Activated CD4-positive, alpha-beta memory T cell treated with anti-CD3 and anti-CD28 coated beads, Interleukin-2, amount 10 ng/mL, durations not matched to agents 7 days and 5 days (primary cell): ENCODE results near the gene SLC6A6. TPM values are rescaled to one million over a fixed set of nuclear protein-coding genes. Genes with fewer than 3 reads are reported as not detected.

ENCODE experiments used
- CTCF ChIA-PET: fragments of 350-600 bp; sonication (Branson Sonifier 250); formaldehyde crosslinking; loops from one replicate; lab custom pipeline; 2021; ENCODE audit warnings: antibody characterized with exemption, inconsistent platforms; lab: Charles Lee
- POLR2A ChIA-PET: fragments of 350-600 bp; sonication (Branson Sonifier 250); formaldehyde crosslinking; loops from one replicate; lab custom pipeline; 2021; ENCODE audit warnings: antibody characterized with exemption; lab: Charles Lee
- DNase-seq: peaks from one replicate; pipeline ENCODE4 v3.0.0-alpha.2; 2020
- H3K27ac Mint-ChIP-seq: one replicate; pipeline ENCODE4 v1.8.0; 2021; ENCODE audit warnings: mild to moderate bottlenecking, mixed read lengths
- H3K27me3 Mint-ChIP-seq: one replicate; pipeline ENCODE4 v1.8.0; 2021; ENCODE audit warnings: mixed read lengths
- H3K36me3 Mint-ChIP-seq: one replicate; pipeline ENCODE4 v1.8.0; 2021; ENCODE audit warnings: low read depth, mixed read lengths
- H3K4me1 Mint-ChIP-seq: one replicate; pipeline ENCODE4 v1.8.0; 2021; ENCODE audit warnings: mixed read lengths
- H3K4me3 Mint-ChIP-seq: one replicate; pipeline ENCODE4 v1.8.0; 2021; ENCODE audit warnings: mild to moderate bottlenecking, mixed read lengths
- H3K9me3 Mint-ChIP-seq: one replicate; pipeline ENCODE4 v1.8.0; 2021; ENCODE audit warnings: mixed read lengths
- total RNA-seq, 2 experiments: library from RNA; stranded (reverse); gene quantifications; one replicate each; pipeline ENCODE4 v1.2.3, GENCODE V29; 2021

The SLC6A6 gene
- total RNA-seq, 2 experiments from 2014 or later = 59.0 to 61.5 TPM

- Mint-ChIP-seq H3K27me3 (no peaks in the 10 kb centered on the region), H3K27ac (no peak overlapping the region), H3K9me3 (no peaks in the 10 kb centered on the region), H3K4me1 (peaks cover 18% of the 10 kb centered on the region), H3K4me3 (no peak overlapping the region), H3K36me3 (peaks cover 30% of the 10 kb centered on the region)
- POLR2A ChIA-PET = interaction anchor here (0.9 to 2.1 kb wide), 4 partner anchors 10 to 17 kb away, joined by 4 to 6 read pairs (median 4); partner anchors contain the start of gene SLC6A6
- CTCF ChIA-PET = no interaction called here
- DNase-seq = no peak
These were observed 12.5 kb downstream of the SLC6A6 start for GRCh38 chr3:14414846-14415464.

- peaks cover 13% of the 10 kb centered on the region for H3K4me1 Mint-ChIP-seq
- H3K27me3 Mint-ChIP-seq = no peaks in the 10 kb centered on the region
- ChIA-PET POLR2A (interaction anchor here (0.9 to 2.1 kb wide), 4 partner anchors 9 to 16 kb away, joined by 4 to 6 read pairs (median 4); partner anchors contain the start of gene SLC6A6), CTCF (no interaction called here)
- H3K9me3 Mint-ChIP-seq = no peaks in the 10 kb centered on the region
- no peak for DNase-seq
- peak overlapping the region; percentile 53 for H3K27ac Mint-ChIP-seq
- peaks cover 27% of the 10 kb centered on the region for H3K36me3 Mint-ChIP-seq
- no peak overlapping the region for H3K4me3 Mint-ChIP-seq
These were observed 13.1 kb downstream of the SLC6A6 start for GRCh38 chr3:14415501-14415900.

GRCh38 chr3:14416453-14416852, 14.0 kb downstream of the SLC6A6 start:
- Mint-ChIP-seq H3K4me3 (no peak overlapping the region), H3K9me3 (no peaks in the 10 kb centered on the region), H3K4me1 (peaks cover 6% of the 10 kb centered on the region), H3K27me3 (no peaks in the 10 kb centered on the region), H3K27ac (no peak overlapping the region), H3K36me3 (peaks cover 19% of the 10 kb centered on the region)
- ChIA-PET POLR2A (interaction anchor here (1.5 to 2.1 kb wide), 2 partner anchors 8 to 11 kb away, joined by 4 to 6 read pairs; no protein-coding TSS in a partner anchor), CTCF (no interaction called here)
- DNase-seq = no peak

GRCh38 chr3:14418296-14419250, 16.2 kb downstream of the SLC6A6 start:
- CTCF ChIA-PET = no interaction called here
- peaks cover 14% of the 10 kb centered on the region for H3K4me1 Mint-ChIP-seq
- DNase-seq = no peak
- no peaks in the 10 kb centered on the region for H3K9me3 Mint-ChIP-seq
- H3K36me3 Mint-ChIP-seq = peaks cover 19% of the 10 kb centered on the region
- H3K27me3 Mint-ChIP-seq = no peaks in the 10 kb centered on the region
- POLR2A ChIA-PET = no interaction called here
- no peak overlapping the region for H3K27ac Mint-ChIP-seq
- H3K4me3 Mint-ChIP-seq = no peak overlapping the region

- Mint-ChIP-seq H3K9me3 (no peaks in the 10 kb centered on the region), H3K36me3 (peaks cover 16% of the 10 kb centered on the region), H3K27me3 (no peaks in the 10 kb centered on the region), H3K27ac (peak overlapping the region; percentile 26), H3K4me3 (no peak overlapping the region), H3K4me1 (peaks cover 48% of the 10 kb centered on the region)
- DNase-seq = no peak
- CTCF ChIA-PET = no interaction called here
- POLR2A ChIA-PET = interaction anchor here (0.6 to 3.5 kb wide), 3 partner anchors 9 to 12 kb away, joined by 3 to 25 read pairs (median 3); no protein-coding TSS in a partner anchor
These were observed 19.9 kb downstream of the SLC6A6 start for GRCh38 chr3:14422016-14422963.

- peaks cover 58% of the 10 kb centered on the region for H3K4me1 Mint-ChIP-seq
- peak overlapping the region; percentile 76 for H3K27ac Mint-ChIP-seq
- POLR2A ChIA-PET = interaction anchor here (1.2 to 4.9 kb wide), 5 partner anchors 8 to 23 kb away, joined by 3 to 30 read pairs (median 25); partner anchors contain the start of gene SLC6A6
- no peaks in the 10 kb centered on the region for H3K27me3 Mint-ChIP-seq
- no peak for DNase-seq
- H3K9me3 Mint-ChIP-seq = no peaks in the 10 kb centered on the region
- no peak overlapping the region for H3K4me3 Mint-ChIP-seq
- CTCF ChIA-PET = interaction anchor here (6.4 kb wide), 1 partner anchor 21 kb away, joined by 46 read pairs; the partner anchor contains the start of gene SLC6A6
- peaks cover 12% of the 10 kb centered on the region for H3K36me3 Mint-ChIP-seq
These were observed 20.9 kb downstream of the SLC6A6 start for GRCh38 chr3:14423197-14423743.

DNA sequence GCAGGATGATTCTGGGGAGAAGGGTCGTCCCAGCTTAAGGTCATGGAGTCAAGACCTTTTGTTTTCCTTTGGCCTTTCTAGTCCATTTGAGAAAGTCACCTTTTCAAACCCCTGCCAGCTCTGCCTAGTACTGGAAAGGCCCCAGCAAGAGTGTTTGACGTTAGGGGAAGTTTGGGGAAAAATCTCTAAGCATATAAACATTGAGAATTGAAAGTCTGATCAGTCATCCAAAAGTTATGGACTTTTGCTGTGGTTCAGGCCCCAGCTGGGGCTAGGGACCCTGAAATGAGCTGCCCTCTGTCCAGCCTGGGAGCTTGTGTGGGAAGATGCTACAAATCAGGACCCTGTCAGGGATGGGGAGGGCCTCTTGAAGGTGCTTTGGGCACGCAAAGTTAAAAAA, 21.6 kb downstream of the SLC6A6 start:
- POLR2A ChIA-PET = interaction anchor here (1.2 to 4.9 kb wide), 6 partner anchors 10 to 22 kb away, joined by 3 to 30 read pairs (median 8); partner anchors contain the start of gene SLC6A6
- H3K27me3 Mint-ChIP-seq = no peaks in the 10 kb centered on the region
- H3K9me3 Mint-ChIP-seq = no peaks in the 10 kb centered on the region
- H3K4me3 Mint-ChIP-seq = no peak overlapping the region
- peaks cover 9% of the 10 kb centered on the region for H3K36me3 Mint-ChIP-seq
- peaks cover 65% of the 10 kb centered on the region for H3K4me1 Mint-ChIP-seq
- H3K27ac Mint-ChIP-seq = peak overlapping the region; percentile 76
- no peak for DNase-seq
- CTCF ChIA-PET = interaction anchor here (0.7 to 6.4 kb wide), 4 partner anchors 12 to 210 kb away, joined by 3 to 46 read pairs (median 4); partner anchors contain the start of gene SLC6A6

GRCh38 chr3:14424711-14425580, 22.5 kb downstream of the SLC6A6 start:
- POLR2A ChIA-PET = interaction anchor here (0.9 to 4.9 kb wide), 10 partner anchors 9 to 227 kb away, joined by 3 to 30 read pairs (median 6); partner anchors contain the start of genes CCDC174 and SLC6A6
- Mint-ChIP-seq H3K36me3 (peaks cover 9% of the 10 kb centered on the region), H3K4me1 (peaks cover 74% of the 10 kb centered on the region), H3K9me3 (no peaks in the 10 kb centered on the region), H3K27ac (peak overlapping the region; percentile 76), H3K4me3 (peak overlapping the region; percentile 24), H3K27me3 (no peaks in the 10 kb centered on the region)
- peak; percentile 64 for DNase-seq
- CTCF ChIA-PET = interaction anchor here (0.7 to 6.4 kb wide), 5 partner anchors 9 to 211 kb away, joined by 3 to 46 read pairs (median 3); partner anchors contain the start of gene SLC6A6

GRCh38 chr3:14425581-14426304, 23.3 kb downstream of the SLC6A6 start:
- ChIA-PET CTCF (interaction anchor here (1.1 to 6.4 kb wide), 4 partner anchors 11 to 43 kb away, joined by 3 to 46 read pairs (median 4); partner anchors contain the start of gene SLC6A6), POLR2A (interaction anchor here (1.1 to 4.9 kb wide), 8 partner anchors 11 to 247 kb away, joined by 3 to 30 read pairs (median 6); partner anchors contain the start of genes CCDC174, LSM3, SLC6A6 and XPC)
- H3K27ac Mint-ChIP-seq = peak overlapping the region; percentile 76

DNA sequence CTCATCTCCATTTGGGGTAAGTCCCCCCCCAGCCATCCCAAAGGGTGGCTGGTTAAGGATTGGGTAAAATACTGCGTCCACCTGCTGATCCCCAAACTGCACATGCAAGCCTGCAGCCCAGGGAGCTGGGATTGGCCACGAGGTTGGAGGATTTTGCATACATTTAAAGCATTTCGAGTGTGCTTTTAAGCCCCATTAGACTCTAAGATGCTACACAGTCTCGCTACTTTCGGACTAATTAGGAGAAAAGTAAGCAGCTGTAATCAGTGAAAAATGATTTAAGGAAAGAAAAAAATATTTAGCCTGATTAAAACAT, 23.9 kb downstream of the SLC6A6 start:
- Mint-ChIP-seq H3K9me3 (no peaks in the 10 kb centered on the region), H3K27me3 (no peaks in the 10 kb centered on the region), H3K36me3 (peaks cover 9% of the 10 kb centered on the region), H3K4me3 (peak overlapping the region; percentile 49), H3K27ac (peak overlapping the region; percentile 76), H3K4me1 (peaks cover 88% of the 10 kb centered on the region)
- ChIA-PET POLR2A (interaction anchor here (1.1 to 4.9 kb wide), 6 partner anchors 11 to 248 kb away, joined by 3 to 30 read pairs (median 5); partner anchors contain the start of genes CCDC174, LSM3, SLC6A6 and XPC), CTCF (interaction anchor here (1.3 to 6.4 kb wide), 3 partner anchors 11 to 35 kb away, joined by 3 to 46 read pairs (median 6); partner anchors contain the start of gene SLC6A6)
- DNase-seq = no peak

More at GRCh38 chr3:14425581-14426304, 23.3 kb downstream of the SLC6A6 start:
- Mint-ChIP-seq H3K27me3 (no peaks in the 10 kb centered on the region), H3K9me3 (no peaks in the 10 kb centered on the region), H3K36me3 (peaks cover 9% of the 10 kb centered on the region), H3K4me1 (peaks cover 82% of the 10 kb centered on the region), H3K4me3 (peak overlapping the region; percentile 49)
- peak; percentile 76 for DNase-seq
